ENCODE measurements around the gene IL1RAPL1.
"Not testable (repeated sequence)": the region's sequence is repeated elsewhere in the genome, so short reads cannot be mapped to it uniquely, and the experiment has no call there.

The IL1RAPL1 gene

DNA sequence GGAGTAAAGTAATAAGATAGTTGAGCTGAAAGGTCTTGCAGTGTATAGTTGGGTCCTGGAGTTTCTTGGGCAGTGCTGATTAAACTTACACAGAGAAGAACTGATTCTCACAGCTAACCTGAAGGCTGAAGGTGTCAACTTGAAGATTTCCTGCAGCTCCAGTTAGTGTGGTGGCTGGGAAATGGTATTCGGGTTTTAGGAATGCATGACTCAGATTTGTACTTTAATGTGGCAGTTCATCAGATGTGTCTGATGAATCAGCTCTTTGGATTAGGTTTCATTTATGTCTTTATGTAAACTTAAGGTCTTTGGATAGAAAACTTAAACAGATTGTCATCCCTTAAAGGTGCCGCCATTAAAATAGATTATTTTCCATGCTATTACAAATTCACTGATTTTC lies 200.0 kb downstream of the IL1RAPL1 start:
- no peak for DNase-seq (ENCODE audit: low read depth in 3 of 3)

DNA sequence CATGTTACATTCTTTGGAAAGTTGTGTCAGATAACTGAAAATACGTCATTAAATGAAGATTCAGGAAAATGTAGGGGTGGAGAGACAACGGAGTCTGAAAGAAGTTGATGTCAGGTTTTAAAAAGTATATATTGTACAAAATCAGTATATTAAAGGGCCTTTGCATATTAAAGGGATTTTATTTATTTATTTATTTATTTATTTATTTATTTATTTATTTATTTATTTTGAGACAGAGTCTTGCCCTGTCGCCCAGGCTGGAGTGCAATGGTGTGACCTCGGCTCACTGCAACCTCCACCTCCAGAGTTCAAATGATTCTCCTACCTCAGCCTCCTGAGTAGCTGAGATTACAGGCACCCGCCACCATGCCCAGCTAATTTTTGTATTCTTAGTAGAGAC lies 213.4 kb downstream of the IL1RAPL1 start:
- DNase-seq (ENCODE audit: low read depth in 3 of 3) = not testable (repeated sequence)

DNA sequence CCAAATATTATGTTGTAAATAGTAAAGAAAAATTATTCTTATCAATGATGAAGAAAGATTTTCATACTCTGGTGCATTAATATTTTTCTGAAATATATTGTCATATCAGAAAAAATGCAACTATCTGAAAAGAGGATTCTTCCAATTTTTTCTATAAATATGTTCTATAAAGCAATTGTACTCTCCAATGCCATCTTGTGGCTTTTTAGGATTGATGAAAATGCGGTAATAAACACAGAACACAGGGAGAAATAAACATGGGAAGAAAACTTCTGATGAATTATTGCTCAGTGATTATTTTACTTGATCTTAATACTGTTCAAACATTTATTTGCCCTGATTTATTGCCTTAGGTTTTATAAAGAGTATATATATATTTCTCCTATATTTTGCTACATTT lies 215.4 kb downstream of the IL1RAPL1 start:
- no peak for DNase-seq (ENCODE audit: low read depth in 3 of 3)

DNA sequence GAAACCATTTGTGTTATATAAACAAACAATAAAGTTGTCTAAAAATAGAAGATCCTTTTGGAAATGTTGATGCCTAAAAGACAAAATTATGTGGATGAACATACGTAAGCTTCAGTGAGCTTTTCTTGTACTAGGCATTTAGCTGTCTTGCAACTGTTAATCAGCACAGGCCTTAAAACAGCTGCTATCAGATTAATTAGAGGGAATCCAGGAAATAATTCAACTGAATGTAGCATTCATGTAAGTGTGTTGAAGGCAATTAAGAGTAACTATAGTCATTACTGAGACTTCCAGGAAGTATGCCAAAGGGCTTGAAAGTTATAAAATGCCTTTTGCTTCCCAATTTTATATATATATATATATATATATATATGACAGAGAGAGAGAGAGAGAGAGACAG lies 248.7 kb downstream of the IL1RAPL1 start:
- DNase-seq (ENCODE audit: low read depth in 3 of 3) = no peak

DNA sequence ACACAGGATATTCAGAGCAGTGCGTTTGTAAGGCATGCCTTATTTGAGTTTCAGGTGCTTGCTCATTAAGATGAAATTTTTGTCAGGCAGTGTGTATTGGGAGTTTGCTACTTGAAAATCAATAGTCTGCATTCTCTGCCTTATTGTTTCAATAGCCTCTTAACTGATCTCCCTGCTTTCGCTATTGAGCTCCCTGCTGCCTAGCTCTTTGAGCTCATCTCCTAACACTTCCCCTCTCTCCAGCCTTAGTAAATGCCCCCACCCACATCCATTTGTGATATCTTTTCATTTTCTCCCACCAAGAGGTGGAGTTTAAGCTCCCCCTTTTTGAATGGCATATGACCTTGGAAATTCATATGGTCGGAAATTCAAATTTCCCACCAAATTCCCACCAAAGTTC lies 256.6 kb downstream of the IL1RAPL1 start:
- no peak for DNase-seq (ENCODE audit: low read depth in 3 of 3)

DNA sequence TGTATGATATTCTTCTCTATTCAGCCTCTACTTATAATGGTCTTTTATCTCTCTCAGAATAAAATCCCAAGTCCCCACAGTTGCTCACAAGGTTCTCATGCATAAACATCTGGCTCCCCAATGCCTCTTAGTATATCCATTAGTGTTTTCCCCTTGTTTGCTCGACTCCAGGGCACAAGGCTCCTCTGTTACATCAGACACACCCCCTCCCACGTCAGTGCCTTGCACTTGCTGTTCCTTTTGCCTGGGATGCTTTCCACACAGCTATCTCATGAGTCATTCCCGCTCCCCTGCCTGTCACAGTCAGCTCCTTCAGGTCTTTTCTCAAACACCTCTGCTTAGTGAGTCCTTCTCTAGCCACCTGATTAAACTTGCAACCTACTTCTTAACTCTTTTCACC lies 260.2 kb downstream of the IL1RAPL1 start:
- DNase-seq (ENCODE audit: low read depth in 3 of 3) = no peak

DNA sequence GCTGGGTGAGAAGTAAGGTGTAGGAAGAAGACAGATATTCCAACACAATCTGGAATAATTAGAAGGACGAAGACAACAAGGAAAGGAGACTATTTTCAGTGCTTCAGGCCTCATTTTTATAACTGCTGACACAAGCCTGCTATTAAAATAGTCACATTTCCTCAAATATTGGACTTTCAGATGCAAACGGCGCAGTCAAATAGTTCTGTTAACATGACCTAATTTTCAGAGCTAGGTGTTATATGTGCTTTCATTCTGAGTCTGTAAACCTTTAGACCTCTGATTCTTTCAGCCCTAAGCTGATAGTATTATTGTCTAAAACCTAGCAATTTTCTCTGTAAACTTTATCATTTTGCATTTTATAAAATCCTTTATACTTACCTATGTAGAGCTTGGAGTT lies 261.5 kb downstream of the IL1RAPL1 start:
- DNase-seq (ENCODE audit: low read depth in 3 of 3) = no peak

DNA sequence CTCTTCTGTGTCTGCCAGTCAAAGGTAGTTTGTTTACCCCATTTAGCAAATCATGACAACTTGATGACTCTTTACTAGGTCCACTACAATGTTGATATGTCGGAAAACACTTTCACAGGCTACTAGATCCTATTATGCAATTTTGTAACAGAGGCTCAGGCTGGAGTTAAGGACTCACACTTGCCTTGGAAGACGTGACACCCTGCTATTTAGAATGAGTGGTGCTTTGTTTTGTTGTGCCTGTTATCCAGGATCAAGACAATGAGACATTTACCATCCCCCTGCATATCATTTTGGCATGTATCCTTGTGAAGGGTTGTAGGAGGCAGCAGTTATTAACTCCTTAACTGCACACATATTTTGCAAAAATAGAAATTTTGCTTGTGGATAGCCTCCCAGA lies 263.7 kb downstream of the IL1RAPL1 start:
- no peak for DNase-seq (ENCODE audit: low read depth in 3 of 3)

DNA sequence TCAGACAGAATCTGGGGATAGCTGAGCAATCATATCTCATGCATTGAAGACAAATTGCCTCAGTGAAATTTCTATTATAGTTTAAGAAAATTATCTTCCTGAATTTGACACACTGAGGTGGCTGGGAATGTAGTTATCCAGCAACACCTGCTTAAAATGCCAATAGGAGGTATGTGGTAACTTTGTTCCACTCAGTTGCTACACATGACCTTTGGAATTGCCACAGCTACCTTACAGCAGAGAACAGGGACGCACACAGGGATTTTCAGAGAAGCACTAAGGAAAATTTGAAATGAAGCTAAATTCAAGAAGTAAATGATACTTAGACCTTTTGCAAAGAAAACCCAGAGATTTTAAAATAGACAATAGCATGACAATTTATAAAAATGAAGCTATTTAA lies 264.6 kb downstream of the IL1RAPL1 start:
- DNase-seq (ENCODE audit: low read depth in 3 of 3) = no peak

DNA sequence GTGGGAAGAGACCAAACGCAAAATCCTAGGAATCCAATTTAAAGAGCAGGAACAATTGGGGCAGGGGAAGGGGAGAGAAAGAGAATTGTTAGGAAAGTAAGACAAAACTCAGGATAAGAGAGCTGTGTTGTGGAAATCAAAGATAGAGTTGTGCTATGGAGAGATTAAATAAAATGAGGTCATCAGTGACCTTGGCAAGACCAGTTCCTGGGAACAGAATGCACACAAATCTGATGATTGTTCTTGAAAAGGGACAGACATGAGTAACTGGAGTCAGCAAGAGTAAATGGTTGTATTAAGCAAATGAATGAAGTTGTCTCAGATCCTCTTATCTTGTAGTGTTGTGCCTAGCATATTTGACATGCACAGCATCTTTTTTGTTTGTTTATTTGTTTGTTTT lies 267.4 kb downstream of the IL1RAPL1 start:
- no peak for DNase-seq (ENCODE audit: low read depth in 3 of 3)

DNA sequence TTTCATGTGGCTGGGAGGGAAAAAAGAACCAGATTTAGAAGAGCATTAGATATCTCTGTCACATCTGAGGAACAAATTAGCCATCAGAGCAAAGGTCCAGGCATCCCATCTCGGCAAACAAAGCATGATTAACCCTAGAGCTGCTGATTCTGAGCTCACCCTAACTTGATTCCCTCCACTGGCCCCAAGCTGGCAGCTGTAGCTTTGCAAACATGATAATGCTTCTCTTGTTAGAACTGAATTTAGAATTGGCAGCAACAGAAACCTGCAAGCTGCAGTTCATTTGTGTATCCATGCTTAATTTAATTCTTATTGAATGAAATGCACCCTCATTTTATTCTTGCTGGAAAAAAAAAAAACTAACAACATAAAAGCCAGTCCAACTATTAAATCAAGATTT lies 289.2 kb downstream of the IL1RAPL1 start:
- DNase-seq (ENCODE audit: low read depth in 3 of 3) = no peak

DNA sequence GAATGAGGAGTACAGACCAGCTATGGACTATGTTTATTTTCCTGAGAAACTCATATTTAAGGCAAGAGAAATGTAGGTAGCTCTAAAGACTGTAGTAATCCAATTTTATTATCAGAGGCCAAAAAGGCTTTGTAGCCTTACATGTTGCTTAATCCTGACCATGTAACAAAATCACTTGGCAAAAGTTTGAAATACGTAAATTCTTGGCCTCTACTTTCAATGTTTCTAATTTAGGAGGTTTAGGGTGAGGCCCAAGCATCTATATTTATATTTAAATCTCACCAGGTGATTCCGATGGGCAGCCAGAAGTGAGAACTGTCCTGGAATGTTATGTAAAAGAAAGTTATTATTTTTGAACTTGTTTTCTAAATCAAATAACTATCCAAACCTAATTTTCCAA lies 289.7 kb downstream of the IL1RAPL1 start:
- DNase-seq (ENCODE audit: low read depth in 3 of 3) = no peak

DNA sequence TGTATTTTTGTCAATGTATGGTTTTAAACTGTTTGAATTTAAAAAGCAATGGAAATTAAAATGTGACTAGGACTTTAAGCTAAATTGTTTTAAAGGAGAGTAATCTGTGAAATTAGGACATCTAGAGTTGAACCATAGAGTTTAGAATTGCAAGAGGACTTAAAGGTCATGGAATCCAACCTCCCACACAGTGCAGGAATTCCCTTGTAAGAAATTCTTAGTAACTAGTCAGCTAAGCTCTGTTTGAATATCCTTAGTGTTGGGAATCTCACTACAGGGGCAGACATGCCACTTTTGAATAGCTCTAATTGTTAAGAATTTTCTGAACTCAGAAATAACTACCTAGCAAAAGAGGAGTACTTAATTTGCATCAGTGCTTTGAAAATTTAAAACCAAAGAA lies 292.9 kb downstream of the IL1RAPL1 start:
- DNase-seq (ENCODE audit: low read depth in 3 of 3) = no peak

DNA sequence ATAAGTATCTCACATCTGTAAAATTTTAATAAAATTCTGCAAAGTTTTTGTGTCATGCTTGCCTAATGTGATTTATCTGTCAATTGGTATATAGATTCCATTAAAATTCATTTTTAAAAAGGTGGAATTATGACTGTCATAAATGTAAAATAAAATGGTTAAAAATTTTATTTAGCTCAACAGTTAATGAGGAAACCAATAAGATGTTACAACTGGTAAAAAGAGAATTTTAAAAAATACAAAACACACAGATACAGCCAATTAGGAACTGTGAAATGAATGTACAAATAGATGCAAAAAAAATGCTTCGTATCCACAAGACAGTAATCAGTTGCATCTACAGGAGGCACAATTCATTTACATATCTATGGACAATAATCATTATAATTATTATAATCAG lies 297.6 kb downstream of the IL1RAPL1 start:
- DNase-seq (ENCODE audit: low read depth in 3 of 3) = no peak

DNA sequence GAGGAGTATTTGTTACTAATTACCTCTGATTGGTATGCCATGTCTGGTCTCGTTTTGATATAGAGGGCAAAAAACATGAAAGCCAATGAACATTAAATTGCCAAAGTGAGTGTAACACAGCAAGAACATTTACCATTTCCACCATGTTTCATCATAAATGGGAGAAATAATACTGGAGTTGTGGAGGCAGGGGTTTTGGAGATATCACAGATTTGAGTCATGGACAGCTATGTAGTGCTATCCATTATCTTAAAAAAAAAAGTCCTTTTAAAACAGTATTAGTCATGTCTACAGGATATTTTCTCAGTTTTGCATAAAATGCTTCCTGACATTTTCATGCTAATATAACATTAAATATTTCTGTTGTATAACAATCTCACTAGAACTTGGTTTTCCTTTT lies 301.2 kb downstream of the IL1RAPL1 start:
- DNase-seq (ENCODE audit: low read depth in 3 of 3) = no peak

DNA sequence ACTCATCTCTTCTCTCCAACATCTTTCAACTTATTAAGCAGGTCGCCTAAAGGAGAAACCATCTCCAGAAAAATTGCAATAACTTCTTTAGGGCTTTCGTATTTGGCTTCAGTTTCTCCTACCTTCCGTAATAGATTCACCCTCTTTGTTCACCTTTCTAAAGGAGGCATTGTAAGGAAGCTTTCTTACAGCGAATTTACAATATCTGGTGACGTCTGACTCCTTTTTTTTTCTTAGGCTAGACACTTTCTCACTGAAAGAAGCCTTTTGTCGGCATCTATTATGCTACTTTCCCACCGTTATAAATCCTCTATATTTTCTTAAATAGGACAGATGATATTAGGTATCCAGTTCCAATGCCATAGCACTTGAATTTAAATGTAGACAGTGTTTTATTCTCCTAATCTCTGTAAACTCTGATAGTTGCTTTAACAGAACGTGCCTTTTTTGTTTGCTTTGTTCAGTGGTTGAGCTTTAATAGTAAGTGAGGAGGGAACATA lies 302.4 kb downstream of the IL1RAPL1 start:
- no peak for DNase-seq (ENCODE audit: low read depth in 3 of 3)

DNA sequence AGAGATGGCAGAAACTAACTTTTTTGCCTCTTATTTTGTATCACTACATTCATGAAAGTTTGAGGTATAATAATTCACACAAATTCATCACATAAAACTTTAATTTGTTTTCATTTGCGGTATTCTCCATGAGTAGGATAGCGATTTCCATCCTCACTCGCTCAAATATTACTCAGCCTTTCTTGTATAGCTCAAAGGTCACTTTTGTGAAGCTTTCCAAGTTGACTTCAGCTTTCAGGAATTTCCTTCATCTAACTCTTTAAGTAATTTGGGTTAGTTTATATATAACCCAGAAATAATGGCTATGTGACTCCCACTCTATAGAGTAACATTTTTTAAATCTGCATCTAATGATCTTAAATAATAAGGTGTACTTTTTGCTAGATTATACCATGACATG lies 314.4 kb downstream of the IL1RAPL1 start:
- no peak for DNase-seq (ENCODE audit: low read depth in 3 of 3)

DNA sequence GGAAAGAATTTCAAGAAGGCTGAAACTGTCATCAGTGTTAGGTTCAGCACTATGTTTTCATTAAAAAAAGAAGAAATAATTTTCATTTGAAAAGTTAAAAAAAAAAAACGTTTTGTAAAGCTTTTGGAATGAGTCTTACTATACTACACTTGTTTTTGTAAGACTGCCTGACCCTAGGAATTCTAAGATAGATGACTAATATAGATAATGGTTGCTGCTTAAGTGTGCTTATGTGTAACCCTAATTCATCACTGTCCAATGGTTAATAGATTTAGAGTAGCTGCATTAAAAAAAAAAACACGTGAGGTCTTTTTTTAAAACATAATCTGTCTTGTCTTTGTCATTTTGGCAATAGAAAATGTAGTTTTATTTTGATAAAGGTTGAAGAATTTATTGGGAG lies 323.2 kb downstream of the IL1RAPL1 start:
- no peak for DNase-seq (ENCODE audit: low read depth in 3 of 3)

DNA sequence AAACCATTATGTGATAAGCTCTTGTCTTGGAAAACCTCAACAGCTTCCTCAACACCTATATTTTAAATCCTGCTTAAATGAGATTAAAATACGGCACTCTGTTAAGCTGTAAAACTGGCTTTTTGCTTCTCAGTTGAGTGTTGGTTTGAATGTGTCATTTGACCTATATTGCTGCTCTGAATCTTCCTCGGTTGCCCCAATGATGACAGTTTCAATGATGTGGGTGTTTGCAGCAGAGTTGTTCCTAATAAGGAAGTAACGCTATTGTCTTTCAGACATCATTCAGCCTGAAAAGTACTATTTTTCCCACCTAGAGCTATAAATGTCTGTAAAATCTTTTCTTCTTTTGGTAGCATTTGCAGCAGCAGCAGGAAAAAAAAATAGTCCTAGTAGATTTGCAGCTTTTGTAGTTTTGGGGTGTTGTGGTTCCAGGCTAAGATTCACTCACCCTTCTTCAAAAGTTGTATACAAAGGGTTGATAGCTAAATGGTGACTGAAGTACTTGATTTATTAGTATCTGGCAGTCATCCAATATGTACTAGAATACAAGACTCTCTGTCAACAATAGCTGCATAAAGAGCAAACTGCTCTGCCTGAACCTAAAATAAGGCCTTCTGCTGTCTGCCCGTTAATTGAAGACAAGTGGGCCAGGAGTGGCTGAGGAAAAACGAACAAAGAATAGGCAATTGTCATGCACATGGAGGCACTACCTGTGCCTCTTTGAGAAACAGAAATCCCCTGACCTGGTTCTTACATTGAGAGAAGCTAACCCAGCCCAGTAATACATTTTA lies 333.1 kb downstream of the IL1RAPL1 start:
- DNase-seq (ENCODE audit: low read depth in 3 of 3) = no peak

DNA sequence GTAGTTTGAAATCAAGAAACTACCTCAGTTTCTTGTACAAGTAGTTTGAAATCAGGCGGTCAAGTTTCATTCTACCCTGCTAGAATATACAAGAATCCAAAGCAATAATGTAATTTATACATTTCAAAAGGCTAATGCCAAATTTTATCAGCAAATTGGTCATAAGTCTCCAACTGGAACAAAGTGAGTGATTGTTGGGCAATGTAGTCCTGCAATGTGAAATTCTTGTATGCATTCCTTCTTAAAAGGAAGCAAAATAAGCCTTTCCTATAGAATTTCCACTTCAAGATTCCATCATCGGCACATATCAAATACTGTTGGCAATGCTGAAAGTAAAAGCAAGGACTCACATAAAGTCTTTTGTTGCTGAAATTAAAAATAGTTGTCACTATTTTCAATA lies 334.9 kb downstream of the IL1RAPL1 start:
- no peak for DNase-seq (ENCODE audit: low read depth in 3 of 3)

DNA sequence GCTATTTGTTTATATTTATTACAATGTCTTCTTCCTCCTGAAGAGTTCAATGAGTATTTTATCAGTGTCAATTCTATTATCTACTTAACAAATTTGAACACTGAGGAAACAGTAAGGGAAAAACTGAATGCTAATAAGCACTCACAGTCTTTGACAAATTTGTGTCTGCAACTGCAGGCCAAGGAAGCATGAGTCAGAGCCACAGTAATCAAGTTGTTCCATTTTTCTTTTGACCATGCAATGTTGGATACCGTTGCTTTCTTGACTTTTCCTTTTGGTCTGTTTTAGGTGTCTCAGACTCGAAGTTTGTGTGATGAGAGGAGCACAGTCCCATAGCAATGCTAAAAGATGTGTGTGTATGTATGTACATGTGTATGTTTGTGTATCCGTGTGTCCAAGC lies 359.6 kb downstream of the IL1RAPL1 start:
- DNase-seq (ENCODE audit: low read depth in 3 of 3) = no peak

DNA sequence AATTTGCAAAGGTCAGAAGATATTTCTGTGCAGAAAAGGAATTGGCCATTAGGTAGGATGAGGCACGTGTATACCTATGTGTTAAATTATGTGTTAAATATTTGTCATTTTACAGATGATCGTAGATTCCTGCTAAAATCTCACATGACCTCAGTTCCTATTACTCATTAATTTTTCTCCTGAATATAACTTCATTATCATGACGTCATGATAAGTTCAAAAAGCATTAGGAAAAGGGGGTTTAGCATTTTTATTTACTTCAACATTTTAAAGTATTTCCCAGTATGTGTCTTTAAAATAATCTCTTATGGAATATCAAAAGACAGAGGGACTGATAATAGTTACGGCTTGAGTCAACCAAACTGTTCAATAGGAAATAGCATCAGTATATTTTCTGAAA lies 372.8 kb downstream of the IL1RAPL1 start:
- DNase-seq (ENCODE audit: low read depth in 3 of 3) = no peak

DNA sequence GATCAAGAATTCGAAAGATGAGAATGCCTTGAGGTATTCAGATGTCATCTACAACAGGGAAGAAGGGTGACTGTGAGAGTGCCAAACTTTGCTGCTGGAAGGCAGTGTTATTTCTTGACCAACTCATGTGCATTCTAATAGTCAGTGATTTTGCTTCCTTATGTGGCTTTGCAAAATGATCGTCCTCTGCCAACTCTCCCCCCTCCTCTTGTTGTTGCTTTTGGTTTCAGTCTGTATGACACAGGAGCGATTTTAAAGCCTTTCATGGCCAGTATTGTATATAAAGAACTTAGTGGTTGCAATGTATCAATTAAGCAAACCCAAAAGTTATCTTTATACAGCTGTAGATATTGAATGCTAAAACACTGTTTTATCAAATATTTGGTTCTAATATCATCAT lies 379.1 kb downstream of the IL1RAPL1 start:
- no peak for DNase-seq (ENCODE audit: low read depth in 3 of 3)

DNA sequence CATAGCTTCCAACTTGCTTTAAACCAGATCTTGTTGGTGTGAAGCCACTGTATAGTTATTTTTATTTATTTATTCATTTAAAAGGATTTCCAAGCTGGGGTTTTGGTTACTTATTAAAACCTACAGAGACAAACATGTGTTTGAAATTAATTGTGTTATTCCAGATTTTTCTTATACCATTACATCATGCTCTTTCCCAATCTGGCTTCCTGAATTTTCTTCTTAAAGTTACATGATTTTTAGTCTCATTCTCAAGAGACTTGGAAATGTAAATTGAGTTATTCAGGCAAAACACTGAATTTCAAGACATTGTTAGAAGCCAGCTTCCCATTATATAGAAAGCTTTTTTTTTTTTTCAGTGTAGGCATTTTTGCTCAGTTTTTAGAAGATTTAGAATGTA lies 381.9 kb downstream of the IL1RAPL1 start:
- no peak for DNase-seq (ENCODE audit: low read depth in 3 of 3)
